Measurements from ENCODE around the gene BPNT1. TPM values are rescaled to one million over a fixed set of nuclear protein-coding genes. Genes with fewer than 3 reads are reported as not detected.
"Not testable (repeated sequence)": the region's sequence is repeated elsewhere in the genome, so short reads cannot be mapped to it uniquely, and the experiment has no call there.

BPNT1 gene
- total RNA-seq, 2 donors from 2014 or later: 20.0 to 26.1 TPM

DNA sequence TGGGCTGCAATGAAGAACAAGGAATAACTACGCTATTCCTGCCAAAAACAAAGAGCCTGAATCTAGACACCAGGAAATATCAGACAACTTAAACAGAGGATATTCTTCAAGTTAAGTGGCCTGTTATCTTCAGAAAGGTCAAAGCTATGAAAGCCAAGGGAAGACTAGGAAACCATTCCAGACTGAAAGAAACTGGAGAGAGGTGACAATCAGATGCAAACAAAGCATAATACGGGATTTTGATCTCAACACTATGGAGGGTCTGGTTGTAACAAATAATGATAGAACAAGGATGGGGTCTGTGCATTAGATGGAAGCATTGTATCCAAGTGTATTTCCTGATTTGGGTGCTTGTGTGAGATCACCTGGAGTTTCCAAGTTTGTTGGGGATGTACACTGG is 45.9 kb downstream of the BPNT1 start:
- WGBS: 77% methylated on average over 2 of the region's 2 CpGs
- Histone ChIP-seq H3K36me3 (no peaks in the 10 kb centered on the region), H3K9me3 (no peaks in the 10 kb centered on the region), H3K4me3 (no peak overlapping the region), H3K4me1 (replicated peaks) (no peaks in the 10 kb centered on the region), H3K27ac (no peak overlapping the region), H3K27me3 (replicated peaks; ENCODE audit: insufficient read depth) (no peaks in the 10 kb centered on the region)
- TF ChIP-seq POLR2A (IDR thresholded peaks at IDR 0.05) (no peak), POLR2AphosphoS5 (IDR thresholded peaks at IDR 0.05) (no peak)
- TF ChIP-seq, protein P1, sequence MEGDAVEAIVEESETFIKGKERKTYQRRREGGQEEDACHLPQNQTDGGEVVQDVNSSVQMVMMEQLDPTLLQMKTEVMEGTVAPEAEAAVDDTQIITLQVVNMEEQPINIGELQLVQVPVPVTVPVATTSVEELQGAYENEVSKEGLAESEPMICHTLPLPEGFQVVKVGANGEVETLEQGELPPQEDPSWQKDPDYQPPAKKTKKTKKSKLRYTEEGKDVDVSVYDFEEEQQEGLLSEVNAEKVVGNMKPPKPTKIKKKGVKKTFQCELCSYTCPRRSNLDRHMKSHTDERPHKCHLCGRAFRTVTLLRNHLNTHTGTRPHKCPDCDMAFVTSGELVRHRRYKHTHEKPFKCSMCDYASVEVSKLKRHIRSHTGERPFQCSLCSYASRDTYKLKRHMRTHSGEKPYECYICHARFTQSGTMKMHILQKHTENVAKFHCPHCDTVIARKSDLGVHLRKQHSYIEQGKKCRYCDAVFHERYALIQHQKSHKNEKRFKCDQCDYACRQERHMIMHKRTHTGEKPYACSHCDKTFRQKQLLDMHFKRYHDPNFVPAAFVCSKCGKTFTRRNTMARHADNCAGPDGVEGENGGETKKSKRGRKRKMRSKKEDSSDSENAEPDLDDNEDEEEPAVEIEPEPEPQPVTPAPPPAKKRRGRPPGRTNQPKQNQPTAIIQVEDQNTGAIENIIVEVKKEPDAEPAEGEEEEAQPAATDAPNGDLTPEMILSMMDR (IDR thresholded peaks at IDR 0.05): no peak
- intact Hi-C loops (cut with DNase I): no loop called here
- no peak for DNase-seq (ENCODE audit: low spot score)

DNA sequence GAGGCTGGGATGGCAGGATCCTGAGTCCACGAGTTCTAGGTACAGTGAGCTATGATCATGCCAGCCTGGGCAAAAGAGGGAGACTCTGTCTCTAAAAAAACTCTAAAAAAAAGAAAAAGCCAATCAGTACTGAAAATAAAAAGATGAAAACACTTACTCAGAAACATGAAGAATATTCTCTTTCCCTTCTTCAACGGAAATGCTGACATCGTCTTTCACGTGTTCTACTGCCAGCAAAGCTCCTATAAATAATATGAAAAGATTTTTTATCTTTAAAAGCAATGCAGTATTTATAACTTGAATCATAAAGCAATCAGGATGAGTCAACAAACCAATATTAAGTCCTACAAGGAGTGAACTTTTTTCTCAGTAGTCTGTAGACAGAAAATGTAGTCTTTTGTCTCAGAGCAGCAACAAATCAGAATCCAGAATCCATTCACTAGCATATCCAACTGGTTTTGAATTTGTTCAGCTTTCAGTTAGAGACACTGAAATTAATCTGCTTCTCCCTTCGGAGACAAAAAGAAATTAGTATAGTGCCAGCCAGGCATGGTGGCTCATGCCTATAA is 49.5 kb downstream of the BPNT1 start:
- no peaks in the 10 kb centered on the region for H3K4me1 ChIP-seq (replicated peaks)
- 86% methylated on average over 5 of the region's 5 CpGs for WGBS
- TF ChIP-seq POLR2AphosphoS5 (IDR thresholded peaks at IDR 0.05): no peak
- H3K27ac ChIP-seq: no peak overlapping the region
- intact Hi-C loops (cut with DNase I): no loop called here
- H3K9me3 ChIP-seq: no peaks in the 10 kb centered on the region
- no peak overlapping the region for H3K4me3 ChIP-seq
- DNase-seq (ENCODE audit: low spot score): no peak
- H3K27me3 ChIP-seq (replicated peaks; ENCODE audit: insufficient read depth): no peaks in the 10 kb centered on the region
- H3K36me3 ChIP-seq: no peaks in the 10 kb centered on the region

DNA sequence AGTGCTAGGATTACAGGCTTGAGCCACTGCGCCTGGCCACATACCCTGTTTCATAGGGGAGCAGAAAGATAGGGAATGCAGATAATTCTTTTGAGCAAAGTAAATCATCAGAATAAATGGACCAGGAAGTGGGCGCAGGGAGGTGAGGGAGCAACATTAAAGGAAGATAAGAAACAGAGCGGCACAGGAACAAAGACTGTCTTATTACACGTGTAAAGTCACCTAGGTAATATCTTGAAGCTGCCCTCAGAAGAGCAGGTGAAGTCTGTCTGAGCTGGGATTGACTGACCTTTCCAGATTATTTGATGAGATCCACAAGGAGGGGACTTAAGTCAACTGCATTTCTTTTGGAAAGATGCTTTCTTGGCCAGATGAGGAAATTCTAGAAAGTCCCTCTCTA is 50.9 kb downstream of the BPNT1 start:
- H3K36me3 ChIP-seq: no peaks in the 10 kb centered on the region
- TF ChIP-seq POLR2AphosphoS5 (IDR thresholded peaks at IDR 0.05): no peak
- TF ChIP-seq, protein P1 (IDR thresholded peaks at IDR 0.05): no peak
- no peaks in the 10 kb centered on the region for H3K9me3 ChIP-seq

DNA sequence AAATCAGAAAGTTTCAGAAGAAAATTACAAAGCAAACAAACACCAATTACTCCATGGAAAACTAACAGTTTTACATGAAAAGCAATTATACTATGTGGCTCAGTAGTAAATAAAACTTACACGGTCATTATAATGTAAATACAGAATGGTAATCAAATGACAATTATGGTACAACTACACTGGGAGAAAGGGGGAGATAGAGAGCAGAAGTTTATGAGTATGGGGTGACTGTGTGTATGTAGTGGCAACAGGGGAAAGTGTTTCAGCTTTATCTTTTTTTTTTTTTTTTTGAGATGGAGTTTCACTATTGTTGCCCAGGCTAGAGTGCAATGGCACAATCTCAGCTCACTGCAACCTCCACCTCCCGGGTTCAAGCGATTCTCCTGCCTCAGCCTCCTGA is 51.8 kb downstream of the BPNT1 start:
- DNase-seq (ENCODE audit: low spot score); H3K36me3 ChIP-seq; intact Hi-C loops (cut with DNase I); H3K9me3 ChIP-seq; H3K4me3 ChIP-seq; H3K4me1 ChIP-seq (replicated peaks); H3K27ac ChIP-seq; H3K27me3 ChIP-seq (replicated peaks; ENCODE audit: insufficient read depth): not testable (repeated sequence)
- 82% methylated on average over 3 of the region's 3 CpGs for WGBS

More for the DNA sequence above, 50.9 kb downstream of the BPNT1 start:
- H3K27me3 ChIP-seq (replicated peaks; ENCODE audit: insufficient read depth): no peaks in the 10 kb centered on the region
- no peak overlapping the region for H3K27ac ChIP-seq
- intact Hi-C loops (cut with DNase I): no loop called here
- no peak overlapping the region for H3K4me3 ChIP-seq
- 68% methylated on average over 4 of the region's 4 CpGs for WGBS
- no peak for DNase-seq (ENCODE audit: low spot score)
- H3K4me1 ChIP-seq (replicated peaks): no peaks in the 10 kb centered on the region

DNA sequence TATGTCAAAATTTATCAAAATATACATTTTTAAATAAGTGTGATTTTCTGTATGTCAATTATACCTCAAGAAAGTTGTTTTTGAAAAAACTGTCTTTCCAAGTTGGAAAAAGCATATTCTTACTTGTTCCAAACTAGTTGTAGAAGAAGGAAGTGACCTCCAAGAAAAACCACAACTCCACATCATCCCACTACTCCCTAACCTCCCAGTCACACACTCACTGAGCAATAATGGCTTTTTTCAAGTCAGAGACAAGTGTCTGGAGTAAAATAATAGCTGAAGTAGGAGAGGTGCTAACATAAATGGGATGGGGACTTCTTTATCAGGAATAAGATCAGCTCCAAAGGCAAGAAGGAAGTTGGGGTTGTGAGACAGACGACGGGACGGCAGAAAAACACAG is 56.7 kb downstream of the BPNT1 start:
- 82% methylated on average over 3 of the region's 3 CpGs for WGBS
- no peaks in the 10 kb centered on the region for H3K27me3 ChIP-seq (replicated peaks; ENCODE audit: insufficient read depth)
- H3K4me3 ChIP-seq: no peak overlapping the region
- H3K4me1 ChIP-seq (replicated peaks): no peaks in the 10 kb centered on the region
- H3K27ac ChIP-seq: no peak overlapping the region
- DNase-seq (ENCODE audit: low spot score): no peak
- H3K36me3 ChIP-seq: no peaks in the 10 kb centered on the region
- intact Hi-C loops (cut with DNase I): no loop called here
- H3K9me3 ChIP-seq: no peaks in the 10 kb centered on the region
- TF ChIP-seq, protein P1 (IDR thresholded peaks at IDR 0.05): no peak
- TF ChIP-seq POLR2AphosphoS5 (IDR thresholded peaks at IDR 0.05): no peak
- no peak for TF ChIP-seq POLR2A (IDR thresholded peaks at IDR 0.05)

DNA sequence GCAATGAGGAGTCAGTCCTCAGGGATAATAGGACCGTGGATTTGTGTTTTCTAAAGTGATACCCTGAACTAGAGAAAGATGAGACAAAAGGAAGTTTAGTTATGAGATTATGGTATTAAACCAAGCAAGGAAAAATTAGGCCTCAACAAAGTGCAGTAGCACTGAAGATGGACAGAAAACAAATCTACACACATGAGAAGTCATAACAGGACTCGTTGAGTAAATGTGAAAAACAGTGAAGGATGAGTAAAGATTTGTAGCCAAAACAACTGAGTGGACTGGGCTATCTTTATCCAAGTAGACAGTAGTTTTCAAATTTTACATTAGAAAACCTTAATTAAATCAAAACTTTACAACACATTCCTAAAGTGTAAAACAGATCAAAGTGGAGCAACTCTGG is 58.3 kb downstream of the BPNT1 start:
- Histone ChIP-seq H3K27me3 (replicated peaks; ENCODE audit: insufficient read depth) (no peaks in the 10 kb centered on the region), H3K27ac (no peak overlapping the region), H3K4me3 (no peak overlapping the region), H3K9me3 (no peaks in the 10 kb centered on the region), H3K36me3 (no peaks in the 10 kb centered on the region), H3K4me1 (replicated peaks) (no peaks in the 10 kb centered on the region)
- intact Hi-C loops (cut with DNase I): no loop called here
- DNase-seq (ENCODE audit: low spot score): no peak
- TF ChIP-seq POLR2A (IDR thresholded peaks at IDR 0.05): no peak
- TF ChIP-seq, protein P1 (IDR thresholded peaks at IDR 0.05): no peak
- no peak for TF ChIP-seq POLR2AphosphoS5 (IDR thresholded peaks at IDR 0.05)
- 86% methylated on average over 2 of the region's 2 CpGs for WGBS
